Tibial nerve (tissue), 4 donors: ENCODE data around the gene TMEM179B. TPM values are rescaled to one million over a fixed set of nuclear protein-coding genes. Genes with fewer than 3 reads are reported as not detected.

ENCODE experiments used
- DNase-seq, 2 donors: peaks; one replicate each; pipeline ENCODE4 v3.0.0-alpha.2; 2019; ENCODE audit warnings: low spot score in 2 of 2
- H3K27ac ChIP-seq, 4 donors: fragments of 200-600 bp; sonication (generic) in 3 of 4; one replicate each; pipeline ENCODE4 v1.5.1; 2017 to 2019; ENCODE audit warnings: mild to moderate bottlenecking in 1 of 4
- H3K27me3 ChIP-seq, 2 donors: fragments of 200-600 bp; sonication (generic) in 1 of 2; one replicate each; pipeline versions ENCODE4 v1.5.1 to v1.6.0; 2017 to 2019
- H3K36me3 ChIP-seq, 3 donors: fragments of 200-600 bp; sonication (generic); one replicate each; pipeline ENCODE4 v1.5.1; 2018 to 2019
- H3K4me1 ChIP-seq, 4 donors: fragments of 200-600 bp; sonication (generic) in 3 of 4; one replicate each; pipeline ENCODE4 v1.5.1; 2017 to 2019
- H3K4me3 ChIP-seq, 4 donors: fragments of 200-600 bp; sonication (generic) in 3 of 4; one replicate each; pipeline ENCODE4 v1.5.1; 2017 to 2019; ENCODE audit warnings: mild to moderate bottlenecking in 1 of 4, moderate library complexity in 1 of 4
- H3K9me3 ChIP-seq, 4 donors: fragments of 200-600 bp; sonication (generic) in 3 of 4; one replicate each; pipeline ENCODE4 v1.5.1; 2017 to 2019
- EP300 ChIP-seq, 2 donors: sonication (generic); formaldehyde crosslinking; IDR thresholded peaks; one replicate each; pipeline ENCODE4 v1.6.1; 2017; ENCODE audit warnings: antibody characterized with exemption in 2 of 2, mild to moderate bottlenecking in 1 of 2
- POLR2A ChIP-seq, 2 donors: fragments of 450-650 bp; IDR thresholded peaks; one replicate each; pipeline ENCODE4 v1.6.1; 2017; ENCODE audit warnings: antibody characterized with exemption in 2 of 2, mild to moderate bottlenecking in 2 of 2, moderate library complexity in 2 of 2
- WGBS, 2 donors: methylation state at CpG; one replicate each; pipeline ENCODE4 v1.1.5; 2018; 5-methylcytosine and 5-hydroxymethylcytosine counted together
- total RNA-seq, 4 donors: library from RNA; depleted of rRNA; stranded (reverse); fragments of >200 nt; gene quantifications; one replicate each; pipeline ENCODE4 v1.1.0, GENCODE V29; 2016
- TF ChIP-seq, protein P1 (sequence below), 5 experiments: fragments of 200-600 bp in 3 of 5; fragments of 450-650 bp in 2 of 5; sonication (generic) in 3 of 5; IDR thresholded peaks; one replicate each; pipeline ENCODE4 v1.5.1; 2016 to 2019; ENCODE audit warnings: antibody characterized with exemption in 5 of 5, mild to moderate bottlenecking in 3 of 5, moderate library complexity in 2 of 5

The TMEM179B gene
- total RNA-seq, 4 donors from 2014 or later = 80.8 to 105 (median 94.9) TPM

DNA sequence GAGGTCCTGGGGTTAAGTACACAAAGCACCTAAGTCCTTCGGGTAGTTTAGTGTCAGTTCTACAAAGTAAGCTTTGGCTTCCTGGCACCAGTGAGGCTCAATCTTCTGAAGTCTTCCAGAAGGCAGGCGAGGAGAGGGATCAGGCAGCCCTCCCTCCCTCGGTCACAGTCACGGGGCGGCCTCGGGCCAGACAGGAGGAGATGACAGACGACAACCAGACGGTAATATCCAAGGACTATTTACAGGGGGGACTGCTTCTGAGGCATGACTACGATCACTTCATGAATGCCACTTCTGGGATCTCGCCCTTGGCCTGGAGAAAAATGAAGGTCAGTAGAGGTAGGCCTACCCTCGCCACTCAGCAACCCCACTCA lies 5.0 kb downstream of the TMEM179B start:
- Histone ChIP-seq H3K4me1 (peaks cover 0 to 48% (median 32%) of the 10 kb centered on the region in 4 donors), H3K27me3 (no peaks in the 10 kb centered on the region), H3K9me3 (no peaks in the 10 kb centered on the region), H3K36me3 (peaks cover 3 to 75% (median 27%) of the 10 kb centered on the region in 3 donors), H3K27ac (peak overlapping the region; percentile 63 to 90 (median 86)), H3K4me3 (peak overlapping the region in 3 of 4 donors; percentile 69 to 86 (median 76))
- 23 to 29% methylated on average over 11 of the region's 11 CpGs for WGBS, 2 donors
- DNase-seq = no peak
- TF ChIP-seq EP300 (IDR thresholded peaks at IDR 0.05) (no peak), POLR2A (IDR thresholded peaks at IDR 0.05) (no peak)
- TF ChIP-seq, protein P1, sequence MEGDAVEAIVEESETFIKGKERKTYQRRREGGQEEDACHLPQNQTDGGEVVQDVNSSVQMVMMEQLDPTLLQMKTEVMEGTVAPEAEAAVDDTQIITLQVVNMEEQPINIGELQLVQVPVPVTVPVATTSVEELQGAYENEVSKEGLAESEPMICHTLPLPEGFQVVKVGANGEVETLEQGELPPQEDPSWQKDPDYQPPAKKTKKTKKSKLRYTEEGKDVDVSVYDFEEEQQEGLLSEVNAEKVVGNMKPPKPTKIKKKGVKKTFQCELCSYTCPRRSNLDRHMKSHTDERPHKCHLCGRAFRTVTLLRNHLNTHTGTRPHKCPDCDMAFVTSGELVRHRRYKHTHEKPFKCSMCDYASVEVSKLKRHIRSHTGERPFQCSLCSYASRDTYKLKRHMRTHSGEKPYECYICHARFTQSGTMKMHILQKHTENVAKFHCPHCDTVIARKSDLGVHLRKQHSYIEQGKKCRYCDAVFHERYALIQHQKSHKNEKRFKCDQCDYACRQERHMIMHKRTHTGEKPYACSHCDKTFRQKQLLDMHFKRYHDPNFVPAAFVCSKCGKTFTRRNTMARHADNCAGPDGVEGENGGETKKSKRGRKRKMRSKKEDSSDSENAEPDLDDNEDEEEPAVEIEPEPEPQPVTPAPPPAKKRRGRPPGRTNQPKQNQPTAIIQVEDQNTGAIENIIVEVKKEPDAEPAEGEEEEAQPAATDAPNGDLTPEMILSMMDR (IDR thresholded peaks at IDR 0.05) = no peak

DNA sequence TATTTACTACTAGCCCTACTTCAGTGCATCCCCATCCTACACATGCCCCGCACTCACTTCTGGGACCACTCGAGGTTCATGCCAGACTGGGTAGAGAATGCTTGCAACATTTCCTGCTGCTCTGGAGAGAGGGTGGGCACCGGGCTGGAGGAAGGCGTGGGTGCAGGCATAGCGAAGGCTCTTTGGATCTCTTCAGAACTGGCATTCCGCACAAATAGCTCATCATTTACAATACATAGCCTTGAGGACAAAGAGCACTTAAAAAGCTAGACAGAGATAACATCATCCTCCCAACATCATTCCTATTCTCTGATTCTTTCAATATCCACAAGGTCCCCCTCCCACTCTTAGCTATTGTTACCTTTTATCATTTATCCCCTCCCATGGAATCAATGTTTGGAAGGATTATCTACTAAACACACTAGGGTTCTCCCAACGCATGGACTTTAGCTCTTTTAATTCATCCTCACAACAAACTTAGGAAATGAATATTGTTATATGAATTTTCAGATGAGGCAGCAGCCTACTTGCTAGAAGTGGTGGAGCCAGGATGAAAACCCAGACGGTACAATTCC lies 7.1 kb downstream of the TMEM179B start:
- H3K36me3 ChIP-seq = peaks cover 7 to 90% (median 44%) of the 10 kb centered on the region in 3 donors
- TF ChIP-seq EP300 (IDR thresholded peaks at IDR 0.05) = no peak
- TF ChIP-seq POLR2A (IDR thresholded peaks at IDR 0.05) = no peak
- TF ChIP-seq, protein P1 (IDR thresholded peaks at IDR 0.05) = no peak
- H3K27ac ChIP-seq = no peak overlapping the region
- peaks cover 0 to 31% (median 20%) of the 10 kb centered on the region in 4 donors for H3K4me1 ChIP-seq
- no peaks in the 10 kb centered on the region for H3K9me3 ChIP-seq
- H3K4me3 ChIP-seq = no peak overlapping the region
- 80 to 82% methylated on average over 8 of the region's 8 CpGs for WGBS, 2 donors
- DNase-seq = no peak
- no peaks in the 10 kb centered on the region for H3K27me3 ChIP-seq

DNA sequence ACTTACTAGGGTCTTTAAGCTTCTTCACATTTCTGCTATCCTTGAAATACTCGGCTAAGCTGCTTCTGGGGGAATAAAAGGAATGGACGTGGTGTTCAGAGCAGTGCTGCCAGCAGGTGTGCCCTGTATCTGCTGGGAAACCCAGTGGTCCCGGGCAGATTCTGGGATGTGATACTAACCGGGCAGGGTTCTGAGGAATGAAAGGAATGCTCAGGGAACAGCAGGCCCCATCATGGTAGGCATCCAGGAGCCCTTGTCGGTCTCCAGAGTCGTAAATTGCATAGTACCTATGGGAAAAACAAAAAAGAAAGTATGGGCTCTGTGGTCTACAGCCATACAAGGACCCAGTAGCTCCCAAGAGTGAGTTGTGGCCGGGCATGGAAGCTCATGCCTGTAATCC lies 9.1 kb downstream of the TMEM179B start:
- H3K27ac ChIP-seq = no peak overlapping the region
- no peak for DNase-seq

DNA sequence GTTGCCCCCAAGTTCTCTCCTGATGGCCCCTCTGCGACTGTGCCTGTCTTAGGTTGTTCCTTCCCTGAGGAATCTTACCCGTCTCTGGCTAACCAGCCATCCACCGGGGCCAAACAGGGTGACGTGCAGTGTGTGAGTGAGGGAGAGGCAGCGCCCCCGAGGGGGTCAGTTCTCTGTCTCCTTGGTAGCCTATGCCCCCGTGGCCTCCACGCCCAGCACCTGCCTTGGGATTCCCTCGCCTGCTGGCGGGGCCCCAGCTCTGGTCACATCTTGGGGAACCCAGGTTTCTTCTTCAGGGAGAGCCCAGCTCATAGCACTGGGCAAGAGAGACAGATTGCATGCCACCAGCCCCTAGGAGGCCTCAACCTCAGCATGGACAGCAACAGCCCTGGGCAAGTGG lies 12.3 kb downstream of the TMEM179B start:
- no peak for DNase-seq

More for the DNA sequence above, 9.1 kb downstream of the TMEM179B start:
- 75 to 78% methylated on average over 7 of the region's 7 CpGs for WGBS, 2 donors
- Histone ChIP-seq H3K36me3 (peaks cover 7 to 93% (median 50%) of the 10 kb centered on the region in 3 donors), H3K4me3 (no peak overlapping the region), H3K9me3 (no peaks in the 10 kb centered on the region), H3K27me3 (no peaks in the 10 kb centered on the region), H3K4me1 (peaks cover 0 to 11% (median 8%) of the 10 kb centered on the region in 4 donors)
- TF ChIP-seq, protein P1 (IDR thresholded peaks at IDR 0.05) = no peak
- TF ChIP-seq EP300 (IDR thresholded peaks at IDR 0.05) (no peak), POLR2A (IDR thresholded peaks at IDR 0.05) (no peak)

DNA sequence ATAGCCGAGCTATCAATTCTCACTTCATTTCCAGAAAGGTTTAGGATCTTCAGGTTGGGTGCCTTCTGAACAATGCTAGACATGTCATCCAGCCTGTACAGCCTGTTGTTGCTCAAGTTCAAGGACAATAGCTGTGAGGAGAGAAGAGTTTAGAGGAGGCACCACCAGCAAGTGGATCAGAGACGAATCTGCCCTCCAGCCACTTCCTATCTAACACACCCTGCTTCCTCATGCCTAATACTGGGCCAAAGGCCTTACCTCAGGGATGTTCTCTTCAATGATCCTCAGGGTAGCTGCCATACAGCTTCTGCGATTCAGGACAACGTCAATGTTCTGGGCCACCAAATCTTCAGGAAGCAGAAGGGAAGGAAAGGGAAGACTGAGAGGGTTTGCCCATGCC lies 13.9 kb downstream of the TMEM179B start:
- Histone ChIP-seq H3K36me3 (peaks cover 10 to 75% (median 31%) of the 10 kb centered on the region in 3 donors), H3K4me3 (no peak overlapping the region), H3K4me1 (peaks cover 0 to 29% (median 14%) of the 10 kb centered on the region in 4 donors), H3K27me3 (no peaks in the 10 kb centered on the region), H3K27ac (no peak overlapping the region), H3K9me3 (no peaks in the 10 kb centered on the region)
- TF ChIP-seq EP300 (IDR thresholded peaks at IDR 0.05) (no peak), POLR2A (IDR thresholded peaks at IDR 0.05) (no peak)
- TF ChIP-seq, protein P1 (IDR thresholded peaks at IDR 0.05) = no peak
- WGBS, 2 donors = 86 to 89% methylated on average over 4 of the region's 4 CpGs
- no peak for DNase-seq

More for the DNA sequence above, 12.3 kb downstream of the TMEM179B start:
- Histone ChIP-seq H3K36me3 (peaks cover 14 to 91% (median 45%) of the 10 kb centered on the region in 3 donors), H3K27ac (no peak overlapping the region), H3K4me3 (no peak overlapping the region), H3K27me3 (no peaks in the 10 kb centered on the region), H3K9me3 (no peaks in the 10 kb centered on the region), H3K4me1 (peaks cover 0 to 23% (median 12%) of the 10 kb centered on the region in 4 donors)
- TF ChIP-seq, protein P1 (IDR thresholded peaks at IDR 0.05) = no peak
- WGBS, 2 donors = 92 to 93% methylated on average over 7 to 10 of the region's 10 CpGs
